Occipital lobe (tissue), 2 donors: ENCODE data around the gene RAG2. TPM values are rescaled to one million over a fixed set of nuclear protein-coding genes. Genes with fewer than 3 reads are reported as not detected.
A peak's percentile ranks its signal among the peaks of the same experiment; 100 is the strongest.
"Not testable (repeated sequence)": the region's sequence is repeated elsewhere in the genome, so short reads cannot be mapped to it uniquely, and the experiment has no call there.

Experiments
- DNase-seq: peaks from one replicate; lab custom pipeline; 2025; lab: John Stamatoyannopoulos, UW
- total RNA-seq: library from RNA; depleted of rRNA; stranded (reverse); fragments of >200 nt; gene quantifications from one replicate; pipeline ENCODE4 v1.2.3, GENCODE V29; 2014

The RAG2 gene
- total RNA-seq, 1 donor from 2014 or later = not detected

DNA sequence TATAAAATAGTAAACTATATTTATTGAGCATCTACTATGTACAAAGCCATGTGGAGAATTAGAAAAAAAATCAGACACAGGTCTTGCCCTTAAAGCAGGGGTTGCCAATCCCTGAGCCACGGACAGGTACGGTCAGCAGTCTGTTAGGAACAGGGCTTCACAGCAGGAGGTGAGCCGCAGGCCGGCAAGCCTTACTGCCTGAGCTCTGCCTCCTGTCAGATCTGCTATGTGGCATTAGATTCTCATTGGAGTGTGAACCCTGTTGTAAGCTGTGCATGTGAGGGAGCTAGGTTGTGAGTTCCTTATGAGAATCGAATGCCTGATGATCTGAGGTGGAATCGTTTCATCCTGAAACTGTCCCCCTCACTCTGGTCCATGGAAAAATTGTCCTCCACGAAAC lies 2.1 kb upstream of the RAG2 start:
- no peak for DNase-seq

DNA sequence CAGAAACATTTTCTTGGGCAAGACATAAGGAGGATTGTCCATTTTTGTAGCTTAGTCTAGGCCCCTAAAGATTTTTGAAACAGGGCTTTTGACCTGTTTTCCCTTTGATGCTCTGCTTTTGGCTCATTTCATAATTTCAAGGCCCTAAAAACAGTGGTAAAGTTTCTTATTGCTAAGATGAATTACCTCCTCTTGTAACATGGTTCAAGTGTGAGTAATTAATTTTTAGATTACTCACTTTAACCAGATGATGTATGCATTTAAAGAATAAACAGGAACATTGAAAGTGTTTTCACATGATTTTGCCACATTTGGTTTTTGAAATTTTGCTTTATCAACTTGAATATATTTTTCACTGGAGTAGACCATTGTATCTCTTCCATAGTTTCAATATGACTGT lies 1.2 kb downstream of the RAG2 start:
- no peak for DNase-seq

- peak; percentile 75 for DNase-seq
These were observed 3.6 kb downstream of the RAG2 start, which contains the start of gene IFTAP for GRCh38 chr11:36594316-36594989. TSS of gene IFTAP (plus strand) at chr11:36594502. CDS start at chr11:36610104, 15,602 bp downstream.

GRCh38 chr11:36591433-36591832 lies 6.6 kb downstream of the RAG2 start:
- DNase-seq = no peak

- no peak for DNase-seq
These were observed 7.5 kb downstream of the RAG2 start for GRCh38 chr11:36590513-36590912.

DNA sequence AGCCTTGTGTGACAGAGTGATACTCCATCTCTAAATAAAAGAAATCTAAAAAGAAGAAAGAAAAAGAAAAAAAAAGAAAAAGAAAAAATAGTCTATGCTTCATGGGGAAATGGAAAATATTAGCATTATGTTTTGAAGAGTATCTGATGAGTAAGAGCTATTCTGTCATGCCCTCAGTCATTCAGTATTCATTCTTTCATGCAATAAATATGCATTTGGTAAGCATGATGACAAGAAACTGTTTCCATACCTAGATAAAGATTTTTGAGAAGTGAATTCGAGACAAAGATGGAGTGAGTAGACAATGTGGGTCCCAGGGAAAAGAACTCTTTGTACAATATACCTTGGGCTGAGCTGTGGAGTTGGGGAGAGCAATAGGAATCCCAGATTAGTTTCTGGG lies 9.9 kb downstream of the RAG2 start:
- no peak for DNase-seq

- no peak for DNase-seq
These were observed 11.5 kb downstream of the RAG2 start for GRCh38 chr11:36586543-36586942.

- DNase-seq = no peak
These were observed 14.4 kb downstream of the RAG2 start for GRCh38 chr11:36583667-36584066.

- no peak for DNase-seq
These were observed 16.5 kb downstream of the RAG2 start for GRCh38 chr11:36581536-36581935.

DNA sequence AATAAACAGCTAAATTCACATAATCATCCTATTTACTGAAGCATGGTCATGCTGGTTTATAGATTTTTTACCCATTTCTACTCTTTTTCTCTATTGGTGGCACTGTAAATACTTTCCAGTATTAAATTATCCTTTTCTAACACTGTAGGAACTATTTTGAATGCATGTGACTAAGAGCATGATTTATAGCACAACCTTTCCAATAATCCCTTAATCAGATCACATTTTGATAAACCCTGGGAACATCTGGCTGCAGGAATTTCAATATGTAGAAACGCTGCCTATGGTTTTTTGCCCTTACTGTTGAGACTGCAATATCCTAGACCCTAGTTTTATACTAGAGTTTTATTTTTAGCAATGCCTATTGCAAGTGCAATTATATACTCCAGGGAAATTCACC lies 19.6 kb downstream of the RAG2 start:
- no peak for DNase-seq

DNA sequence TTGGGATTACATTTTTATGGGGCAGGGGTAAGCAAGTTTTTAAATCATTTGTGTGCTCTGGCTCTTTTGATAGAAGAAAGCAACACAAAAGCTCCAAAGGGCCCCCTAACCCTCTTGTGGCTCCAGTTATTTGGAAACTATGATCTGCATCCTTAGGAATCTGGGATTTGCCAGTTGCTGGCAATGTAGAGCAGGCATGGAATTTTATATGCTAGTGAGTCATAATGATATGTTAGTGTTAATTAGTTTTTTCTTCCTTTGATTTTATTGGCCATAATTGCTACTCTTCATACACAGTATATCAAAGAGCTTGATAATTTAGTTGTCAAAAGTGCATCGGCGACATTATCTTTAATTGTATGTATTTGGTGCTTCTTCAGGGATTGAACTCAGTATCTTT lies 20.2 kb downstream of the RAG2 start:
- DNase-seq = no peak

- DNase-seq = no peak
These were observed 20.7 kb downstream of the RAG2 start for GRCh38 chr11:36577373-36577772.

GRCh38 chr11:36574486-36574885 lies 23.6 kb downstream of the RAG2 start:
- DNase-seq = no peak

- no peak for DNase-seq
These were observed 28.9 kb downstream of the RAG2 start for GRCh38 chr11:36569095-36569494.

DNA sequence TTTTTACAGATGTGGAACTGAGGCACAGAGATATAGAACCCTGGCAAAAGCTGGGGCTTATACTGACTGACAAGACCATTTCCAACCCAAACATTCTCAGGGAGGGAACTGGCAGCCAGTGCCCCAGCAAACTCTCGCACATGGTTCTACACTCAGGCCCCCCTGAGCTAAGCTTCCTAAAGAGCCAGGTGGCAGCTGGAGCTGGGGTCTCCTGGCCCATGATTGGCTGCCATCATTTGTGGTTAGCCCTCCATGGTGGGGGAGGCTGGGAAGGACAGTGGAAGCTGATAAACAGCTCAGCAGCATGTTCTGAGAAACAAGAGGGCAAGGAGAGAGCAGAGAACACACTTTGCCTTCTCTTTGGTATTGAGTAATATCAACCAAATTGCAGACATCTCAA lies 30.3 kb downstream of the RAG2 start, which contains the start of gene RAG1:
RAG1 (plus strand) TSS at position 314 of the 400 bp plus-strand sequence. CDS start 5,298 bp downstream, outside the sequence.
- DNase-seq = no peak

GRCh38 chr11:36566407-36567053 lies 31.5 kb downstream of the RAG2 start:
- DNase-seq = no peak

- no peak for DNase-seq
These were observed 32.9 kb downstream of the RAG2 start for GRCh38 chr11:36565031-36565610.

DNA sequence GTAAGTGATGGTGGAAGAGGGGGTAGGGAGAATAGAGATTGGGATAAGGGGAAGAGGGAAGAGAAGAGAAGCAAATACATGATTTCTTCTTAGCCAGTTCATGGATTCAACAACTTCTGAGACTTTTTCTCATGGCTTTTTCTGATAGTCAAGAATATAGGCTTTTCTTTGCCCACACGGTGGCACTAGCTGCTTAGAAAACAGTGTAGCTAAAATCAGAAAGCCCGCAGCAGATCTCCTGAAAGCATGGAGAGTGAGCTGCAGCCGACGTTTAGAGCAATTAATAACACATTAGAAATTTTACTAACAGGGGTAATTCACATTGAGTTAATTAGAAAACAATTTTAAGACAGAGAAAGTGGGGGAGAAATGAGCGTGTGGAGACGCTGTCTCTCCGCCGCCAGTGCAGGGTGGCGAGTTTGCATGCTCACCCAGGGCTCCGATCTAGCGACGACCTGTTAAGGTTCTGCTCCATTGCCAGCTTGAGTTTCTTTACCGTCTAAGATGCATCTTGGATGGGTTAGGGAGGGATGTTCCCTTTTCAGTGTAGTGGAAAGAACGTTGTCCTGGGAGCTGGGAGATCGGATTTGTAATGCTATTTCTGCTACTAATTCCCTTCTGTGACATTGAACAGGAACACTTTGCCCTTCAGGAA lies 33.5 kb downstream of the RAG2 start:
- peak; percentile 16 for DNase-seq

DNA sequence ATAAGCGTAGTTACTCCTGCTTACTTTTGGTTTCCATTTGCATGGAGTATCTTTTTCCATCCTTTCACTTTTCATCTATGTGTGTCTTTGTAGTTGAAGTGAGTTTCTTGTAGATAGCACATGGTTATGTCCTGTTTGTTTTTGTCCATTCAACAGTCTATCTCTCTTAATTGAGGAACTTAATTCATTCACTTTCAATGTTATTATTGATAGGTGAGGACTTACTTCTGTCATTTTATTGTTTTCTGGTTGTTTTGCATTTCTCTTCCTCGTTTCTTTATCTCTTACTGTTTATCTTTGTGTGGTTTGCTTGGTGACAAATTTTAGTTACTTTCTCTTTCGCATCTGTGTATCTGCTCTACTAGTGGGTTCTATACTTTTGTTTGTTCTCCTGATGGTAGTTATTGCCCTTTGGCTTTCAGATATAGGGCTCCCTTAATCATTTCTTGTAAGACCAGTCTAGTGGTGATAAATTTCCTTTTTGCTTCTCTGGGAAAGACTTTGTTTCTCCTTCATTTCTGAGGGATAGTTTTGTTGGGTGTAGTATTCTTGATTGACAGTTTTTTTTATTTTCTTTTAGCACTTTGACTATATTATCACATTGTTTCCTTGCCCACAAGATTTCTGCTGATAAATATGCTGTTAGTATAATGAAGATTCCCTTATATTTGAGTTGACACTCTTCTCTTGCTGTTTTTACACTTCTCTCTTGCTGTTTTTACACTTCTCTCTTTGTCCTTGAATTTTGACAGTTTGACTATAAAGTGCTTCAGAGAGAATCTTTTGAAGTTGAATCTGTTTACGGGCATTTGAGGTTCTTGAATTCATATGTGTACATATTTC lies 39.2 kb downstream of the RAG2 start:
- DNase-seq = no peak

- no peak for DNase-seq
These were observed 40.0 kb downstream of the RAG2 start for GRCh38 chr11:36557991-36558390.

GRCh38 chr11:36557390-36557789 lies 40.6 kb downstream of the RAG2 start:
- not testable (repeated sequence) for DNase-seq
